Smooth muscle cell (in vitro differentiated cells): ENCODE data around the gene AVPR2. TPM values are rescaled to one million over a fixed set of nuclear protein-coding genes. Genes with fewer than 3 reads are reported as not detected.

ENCODE experiments used
- DNase-seq: peaks from one replicate; lab custom pipeline; 2025; ENCODE audit not compliant: unreplicated experiment; lab: John Stamatoyannopoulos, UW
- H2AFZ ChIP-seq: fragments of 200-600 bp; sonication (generic); 2 replicates; pipeline ENCODE4 v1.6.0; 2016; ENCODE audit warnings: antibody characterized with exemption, low read depth, mild to moderate bottlenecking
- H3F3A ChIP-seq: fragments of 200-600 bp; sonication (generic); 2 replicates; pipeline ENCODE4 v1.6.0; 2017; ENCODE audit warnings: antibody characterized with exemption, low read depth
- H3K27ac ChIP-seq: fragments of 200-600 bp; sonication (generic); 2 replicates; pipeline ENCODE4 v1.5.1; 2016; ENCODE audit warnings: low read depth, mild to moderate bottlenecking
- H3K27me3 ChIP-seq: fragments of 200-600 bp; sonication (generic); 2 replicates; pipeline ENCODE4 v1.6.1; 2016; ENCODE audit warnings: low read depth, mild to moderate bottlenecking
- H3K36me3 ChIP-seq: fragments of 200-600 bp; sonication (generic); 2 replicates; pipeline ENCODE4 v1.5.1; 2016; ENCODE audit warnings: low read depth
- H3K4me1 ChIP-seq: fragments of 200-600 bp; sonication (generic); 2 replicates; pipeline ENCODE4 v1.5.1; 2016; ENCODE audit warnings: low read depth
- H3K4me2 ChIP-seq: fragments of 200-600 bp; sonication (generic); 2 replicates; pipeline ENCODE4 v1.6.0; 2016; ENCODE audit warnings: mild to moderate bottlenecking
- H3K4me3 ChIP-seq: fragments of 200-600 bp; sonication (generic); 2 replicates; pipeline ENCODE4 v1.5.1; 2016; ENCODE audit warnings: mild to moderate bottlenecking
- H3K79me2 ChIP-seq: fragments of 200-600 bp; sonication (generic); 2 replicates; pipeline ENCODE4 v1.6.0; 2016; ENCODE audit warnings: low read depth, mild to moderate bottlenecking
- H3K9ac ChIP-seq: fragments of 200-600 bp; sonication (generic); 2 replicates; pipeline ENCODE4 v1.6.0; 2016; ENCODE audit warnings: low read depth
- H3K9me3 ChIP-seq: fragments of 200-600 bp; sonication (generic); replicated peaks from 2 replicates; pipeline ENCODE4 v1.5.1; 2016; ENCODE audit warnings: low read depth
- H4K20me1 ChIP-seq: fragments of 200-600 bp; sonication (generic); 2 replicates; pipeline ENCODE4 v1.6.0; 2016; ENCODE audit warnings: low read depth
- WGBS: methylation state at CpG from one replicate; pipeline ENCODE4 v1.1.7; 2016; ENCODE audit warnings: low lambda C conversion rate; 5-methylcytosine and 5-hydroxymethylcytosine counted together
- polyA plus RNA-seq: library from polyadenylated mRNA; unstranded; fragments of >200 nt; fragmentation: Nextera tagmentation; extraction: Ambion mirVana; gene quantifications from 2 replicates; pipeline ENCODE4 v1.2.1, GENCODE V29; 2016
- total RNA-seq: library from RNA; depleted of rRNA; stranded (reverse); fragments of >200 nt; gene quantifications from 2 replicates; pipeline ENCODE4 v1.2.3, GENCODE V29; 2014
- TF ChIP-seq, protein P1 (sequence below): fragments of 200-600 bp; sonication (generic); IDR thresholded peaks from 2 replicates; pipeline ENCODE4 v1.5.1; 2017; ENCODE audit warnings: borderline replicate concordance, mild to moderate bottlenecking, antibody characterized with exemption; ENCODE audit not compliant: insufficient read depth, poor library complexity, severe bottlenecking

AVPR2 gene
- total and polyA plus RNA-seq, 2 experiments from 2014 or later: not detected

DNA sequence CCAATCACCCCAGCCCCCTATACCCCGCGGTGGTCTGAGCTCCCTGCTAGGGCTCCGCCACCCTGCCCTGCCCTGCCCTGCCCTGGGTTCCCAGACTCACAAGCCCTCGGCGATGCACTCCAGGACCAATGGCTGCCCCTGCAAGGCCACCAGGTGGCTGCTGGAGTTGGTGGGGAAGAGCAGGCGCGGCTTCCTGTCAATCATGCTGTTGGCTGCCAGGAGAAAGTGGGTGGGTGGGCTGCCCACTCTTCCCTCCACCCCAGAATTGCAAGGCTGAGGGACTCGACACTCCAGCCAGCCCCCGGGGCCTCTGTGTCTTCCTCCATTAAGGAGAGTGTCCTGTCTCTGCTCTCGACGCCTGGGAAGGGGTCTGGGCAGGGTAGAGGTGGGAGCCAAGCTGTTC is 34.2 kb upstream of the AVPR2 start:
- H3K4me3 ChIP-seq: no peak overlapping the region
- WGBS: 88% methylated on average over 11 of the region's 11 CpGs
- no peaks in the 10 kb centered on the region for H3K36me3 ChIP-seq

DNA sequence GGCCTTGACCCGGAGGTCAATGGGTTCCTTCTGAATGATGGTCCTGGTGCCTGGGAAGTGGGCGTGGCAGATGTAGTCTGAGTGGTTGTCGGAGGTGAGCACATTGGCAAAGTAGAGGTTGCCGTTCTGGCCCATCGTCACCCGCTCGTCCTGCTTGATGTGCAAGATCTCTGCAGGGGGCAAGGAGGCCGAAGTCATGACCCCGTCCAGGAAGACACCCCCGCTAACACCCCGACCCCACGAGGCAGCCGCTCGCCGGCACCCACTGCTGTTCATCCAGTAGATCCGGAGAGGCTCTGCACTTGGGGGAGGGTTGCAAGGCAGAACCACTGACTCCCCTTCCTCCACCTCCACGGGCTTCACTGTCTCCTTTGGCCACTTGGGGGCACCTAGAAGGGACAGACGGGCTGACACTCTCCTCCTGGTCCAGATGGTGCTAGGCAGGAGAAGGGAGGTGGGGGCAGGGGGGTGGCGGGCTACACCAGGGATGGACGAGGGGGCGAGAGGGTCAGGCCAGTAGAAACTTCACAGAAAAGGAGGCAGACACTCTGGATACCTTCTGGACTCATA is 33.6 kb upstream of the AVPR2 start:
- Histone ChIP-seq H3K27me3 (no peaks in the 10 kb centered on the region), H3F3A (no peaks in the 10 kb centered on the region), H4K20me1 (peaks cover 33% of the 10 kb centered on the region), H3K27ac (no peak overlapping the region), H2AFZ (no peak overlapping the region), H3K4me2 (no peak overlapping the region), H3K4me1 (no peaks in the 10 kb centered on the region), H3K36me3 (no peaks in the 10 kb centered on the region), H3K79me2 (no peaks in the 10 kb centered on the region), H3K9ac (no peak overlapping the region), H3K4me3 (no peak overlapping the region), H3K9me3 (no peaks in the 10 kb centered on the region)
- no peak for DNase-seq
- TF ChIP-seq, protein P1, sequence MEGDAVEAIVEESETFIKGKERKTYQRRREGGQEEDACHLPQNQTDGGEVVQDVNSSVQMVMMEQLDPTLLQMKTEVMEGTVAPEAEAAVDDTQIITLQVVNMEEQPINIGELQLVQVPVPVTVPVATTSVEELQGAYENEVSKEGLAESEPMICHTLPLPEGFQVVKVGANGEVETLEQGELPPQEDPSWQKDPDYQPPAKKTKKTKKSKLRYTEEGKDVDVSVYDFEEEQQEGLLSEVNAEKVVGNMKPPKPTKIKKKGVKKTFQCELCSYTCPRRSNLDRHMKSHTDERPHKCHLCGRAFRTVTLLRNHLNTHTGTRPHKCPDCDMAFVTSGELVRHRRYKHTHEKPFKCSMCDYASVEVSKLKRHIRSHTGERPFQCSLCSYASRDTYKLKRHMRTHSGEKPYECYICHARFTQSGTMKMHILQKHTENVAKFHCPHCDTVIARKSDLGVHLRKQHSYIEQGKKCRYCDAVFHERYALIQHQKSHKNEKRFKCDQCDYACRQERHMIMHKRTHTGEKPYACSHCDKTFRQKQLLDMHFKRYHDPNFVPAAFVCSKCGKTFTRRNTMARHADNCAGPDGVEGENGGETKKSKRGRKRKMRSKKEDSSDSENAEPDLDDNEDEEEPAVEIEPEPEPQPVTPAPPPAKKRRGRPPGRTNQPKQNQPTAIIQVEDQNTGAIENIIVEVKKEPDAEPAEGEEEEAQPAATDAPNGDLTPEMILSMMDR: no peak
- 87% methylated on average over 15 of the region's 21 CpGs for WGBS

More for the DNA sequence above, 34.2 kb upstream of the AVPR2 start:
- TF ChIP-seq, protein P1: no peak
- Histone ChIP-seq H3K79me2 (no peaks in the 10 kb centered on the region), H3K9me3 (no peaks in the 10 kb centered on the region), H3K4me2 (no peak overlapping the region), H3K27me3 (no peaks in the 10 kb centered on the region), H2AFZ (no peak overlapping the region), H4K20me1 (peaks cover 27% of the 10 kb centered on the region), H3K4me1 (no peaks in the 10 kb centered on the region), H3F3A (no peaks in the 10 kb centered on the region), H3K9ac (no peak overlapping the region), H3K27ac (no peak overlapping the region)
- no peak for DNase-seq

DNA sequence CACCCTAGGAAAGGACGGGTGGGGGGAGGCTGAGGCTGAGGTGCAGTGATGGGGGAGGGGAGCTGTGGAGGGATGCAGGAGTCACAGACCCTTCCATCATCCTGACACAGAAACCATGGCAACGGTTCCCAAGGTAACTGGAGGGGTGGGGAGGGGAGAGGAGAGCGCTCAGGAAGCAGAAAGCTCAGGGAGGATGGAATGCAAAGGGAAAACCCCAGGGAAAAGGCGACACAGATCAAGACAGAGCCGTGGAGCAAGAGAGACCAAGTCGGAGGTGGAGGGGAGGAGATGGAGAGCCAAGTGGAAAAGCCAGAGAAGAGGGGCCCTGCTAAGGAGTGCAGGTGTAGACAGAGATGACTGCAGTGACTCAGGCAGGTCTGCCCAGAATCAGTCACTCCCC is 33.0 kb upstream of the AVPR2 start:
- no peaks in the 10 kb centered on the region for H3F3A ChIP-seq
- WGBS: 81% methylated on average over 6 of the region's 6 CpGs
- H3K9me3 ChIP-seq: no peaks in the 10 kb centered on the region
- H3K27ac ChIP-seq: no peak overlapping the region
- no peaks in the 10 kb centered on the region for H3K4me1 ChIP-seq
- H3K4me3 ChIP-seq: no peak overlapping the region
- no peaks in the 10 kb centered on the region for H3K27me3 ChIP-seq
- H3K9ac ChIP-seq: no peak overlapping the region
- no peak overlapping the region for H2AFZ ChIP-seq
- no peak overlapping the region for H3K4me2 ChIP-seq
- no peaks in the 10 kb centered on the region for H3K79me2 ChIP-seq
- H4K20me1 ChIP-seq: peaks cover 38% of the 10 kb centered on the region
- H3K36me3 ChIP-seq: no peaks in the 10 kb centered on the region
- TF ChIP-seq, protein P1: no peak
- no peak for DNase-seq
